ENCODE measurements around the gene SH3PXD2B. TPM values are rescaled to one million over a fixed set of nuclear protein-coding genes. Genes with fewer than 3 reads are reported as not detected.

SH3PXD2B gene
- total and polyA plus RNA-seq, 11 donors = 1.1 to 22.7 (median 6.9) TPM

DNA sequence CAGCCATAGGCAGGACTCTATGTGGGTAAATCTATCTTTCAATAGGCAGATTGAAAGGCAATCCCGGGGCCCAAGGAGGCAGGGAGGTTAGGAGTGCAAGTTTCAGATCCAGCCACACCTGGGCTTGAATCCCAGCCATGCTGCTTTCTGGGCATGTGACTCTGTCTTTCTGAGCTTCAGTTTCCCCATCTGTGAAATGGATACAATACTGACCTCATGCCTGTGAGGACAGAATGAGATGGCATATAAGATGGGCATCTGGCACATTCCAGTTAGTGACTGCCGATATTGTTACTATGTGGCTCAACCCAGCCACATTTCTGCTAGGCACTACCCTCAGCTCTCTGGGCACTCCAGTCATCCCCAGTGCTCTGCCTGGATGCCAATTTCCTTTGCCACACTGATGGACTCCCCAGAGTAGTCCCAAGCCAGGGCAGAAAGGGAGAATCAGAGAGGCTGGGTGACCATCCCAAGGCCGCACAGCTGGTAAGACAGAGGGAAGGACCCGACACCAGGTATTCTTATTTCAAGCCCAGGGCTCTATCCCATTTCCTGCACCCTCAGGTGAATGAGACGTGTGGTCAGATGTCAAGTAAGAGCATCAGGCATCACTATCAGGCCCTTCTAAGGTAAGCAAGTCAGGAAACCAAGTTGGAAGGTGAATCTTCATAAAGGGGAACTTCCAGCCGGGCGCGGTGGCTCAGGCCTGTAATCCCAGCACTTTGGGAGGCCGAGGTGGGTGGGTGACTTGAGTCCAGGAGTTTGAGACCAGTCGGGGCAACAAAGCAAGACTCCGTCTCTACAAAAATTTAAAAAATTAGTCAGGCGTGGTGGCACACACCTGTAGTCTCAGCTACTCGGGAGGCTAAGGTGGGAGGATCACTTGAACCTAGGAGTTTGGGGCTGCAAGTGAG is 38.7 kb downstream of the SH3PXD2B start:
- ATAC-seq = no peak

DNA sequence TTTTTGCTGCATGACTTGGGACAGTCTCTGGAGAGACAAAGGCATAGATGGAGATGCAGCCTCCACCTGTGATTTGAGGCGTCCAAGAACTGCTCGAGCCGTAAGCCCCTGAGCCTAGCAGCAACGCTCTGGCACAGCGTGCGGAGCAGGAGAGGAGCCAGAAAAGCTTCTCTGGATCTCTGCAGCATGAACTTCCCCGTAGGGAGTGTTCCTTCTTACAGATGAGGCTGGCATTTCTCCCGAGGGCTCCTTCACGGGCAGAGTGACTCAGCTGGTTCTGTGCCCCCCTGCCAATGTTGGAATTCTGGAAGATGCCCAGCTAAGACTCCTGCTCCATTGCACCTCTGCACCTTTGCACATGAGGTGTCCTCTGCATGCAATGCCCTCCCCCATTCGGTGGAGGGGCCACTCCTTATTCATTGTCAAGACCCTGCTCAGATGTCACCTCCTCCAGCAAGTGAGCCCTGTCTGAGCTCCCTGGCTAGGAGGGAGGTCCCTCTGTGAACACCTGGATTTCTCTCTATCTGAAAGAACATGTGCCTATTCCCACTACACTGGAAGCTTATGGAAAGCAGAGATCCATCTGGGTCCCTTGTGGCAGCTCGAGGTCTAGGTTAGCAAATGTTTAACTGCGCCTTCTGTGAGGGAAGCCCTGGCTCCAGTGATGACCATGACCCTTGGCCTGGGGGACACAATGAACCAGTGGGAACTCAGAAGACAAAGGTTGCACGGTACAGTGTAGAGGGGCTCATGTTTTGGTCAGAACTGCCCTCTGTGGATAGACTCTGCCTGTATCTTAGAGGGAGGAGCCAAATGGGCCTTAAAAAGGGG is 39.6 kb downstream of the SH3PXD2B start:
- H3K4me1 ChIP-seq = peaks cover 0 to 88% (median 38%) of the 10 kb centered on the region in 12 donors
- WGBS, 4 donors = 64 to 90% (median 81%) methylated on average over 10 to 13 of the region's 13 CpGs
- intact Hi-C loops (cut with DNase I) = no loop called here
- H3K27me3 ChIP-seq = no peaks in the 10 kb centered on the region
- no peaks in the 10 kb centered on the region for H3K9me3 ChIP-seq
- DNase-seq (peak in 2 of 5 donors; percentile 58 to 67), ATAC-seq (no peak)
- H3K4me3 ChIP-seq = no peak overlapping the region
- H3K27ac ChIP-seq = peak overlapping the region in 8 of 12 donors; percentile 11 to 89 (median 72)
- TF ChIP-seq, protein P1, sequence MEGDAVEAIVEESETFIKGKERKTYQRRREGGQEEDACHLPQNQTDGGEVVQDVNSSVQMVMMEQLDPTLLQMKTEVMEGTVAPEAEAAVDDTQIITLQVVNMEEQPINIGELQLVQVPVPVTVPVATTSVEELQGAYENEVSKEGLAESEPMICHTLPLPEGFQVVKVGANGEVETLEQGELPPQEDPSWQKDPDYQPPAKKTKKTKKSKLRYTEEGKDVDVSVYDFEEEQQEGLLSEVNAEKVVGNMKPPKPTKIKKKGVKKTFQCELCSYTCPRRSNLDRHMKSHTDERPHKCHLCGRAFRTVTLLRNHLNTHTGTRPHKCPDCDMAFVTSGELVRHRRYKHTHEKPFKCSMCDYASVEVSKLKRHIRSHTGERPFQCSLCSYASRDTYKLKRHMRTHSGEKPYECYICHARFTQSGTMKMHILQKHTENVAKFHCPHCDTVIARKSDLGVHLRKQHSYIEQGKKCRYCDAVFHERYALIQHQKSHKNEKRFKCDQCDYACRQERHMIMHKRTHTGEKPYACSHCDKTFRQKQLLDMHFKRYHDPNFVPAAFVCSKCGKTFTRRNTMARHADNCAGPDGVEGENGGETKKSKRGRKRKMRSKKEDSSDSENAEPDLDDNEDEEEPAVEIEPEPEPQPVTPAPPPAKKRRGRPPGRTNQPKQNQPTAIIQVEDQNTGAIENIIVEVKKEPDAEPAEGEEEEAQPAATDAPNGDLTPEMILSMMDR (IDR thresholded peaks at IDR 0.05) = no peak
- TF ChIP-seq POLR2A (IDR thresholded peaks at IDR 0.05) = no peak
- H3K36me3 ChIP-seq = no peaks in the 10 kb centered on the region

More for the DNA sequence above, 38.7 kb downstream of the SH3PXD2B start:
- WGBS, 4 donors = 95 to 96% (median 95%) methylated on average over 13 of the region's 13 CpGs
- peak overlapping the region in 5 of 12 donors; percentile 11 to 89 (median 73) for H3K27ac ChIP-seq
- H3K36me3 ChIP-seq = peaks cover 0 to 5% (median 0%) of the 10 kb centered on the region in 9 donors
- no peaks in the 10 kb centered on the region for H3K9me3 ChIP-seq
- no peaks in the 10 kb centered on the region for H3K27me3 ChIP-seq
- no peak overlapping the region for H3K4me3 ChIP-seq
- DNase-seq = no peak
- H3K4me1 ChIP-seq = peaks cover 0 to 89% (median 40%) of the 10 kb centered on the region in 12 donors
- intact Hi-C loops (cut with DNase I) = no loop called here
- TF ChIP-seq, protein P1 (IDR thresholded peaks at IDR 0.05) = no peak
- no peak for TF ChIP-seq POLR2A (IDR thresholded peaks at IDR 0.05)

DNA sequence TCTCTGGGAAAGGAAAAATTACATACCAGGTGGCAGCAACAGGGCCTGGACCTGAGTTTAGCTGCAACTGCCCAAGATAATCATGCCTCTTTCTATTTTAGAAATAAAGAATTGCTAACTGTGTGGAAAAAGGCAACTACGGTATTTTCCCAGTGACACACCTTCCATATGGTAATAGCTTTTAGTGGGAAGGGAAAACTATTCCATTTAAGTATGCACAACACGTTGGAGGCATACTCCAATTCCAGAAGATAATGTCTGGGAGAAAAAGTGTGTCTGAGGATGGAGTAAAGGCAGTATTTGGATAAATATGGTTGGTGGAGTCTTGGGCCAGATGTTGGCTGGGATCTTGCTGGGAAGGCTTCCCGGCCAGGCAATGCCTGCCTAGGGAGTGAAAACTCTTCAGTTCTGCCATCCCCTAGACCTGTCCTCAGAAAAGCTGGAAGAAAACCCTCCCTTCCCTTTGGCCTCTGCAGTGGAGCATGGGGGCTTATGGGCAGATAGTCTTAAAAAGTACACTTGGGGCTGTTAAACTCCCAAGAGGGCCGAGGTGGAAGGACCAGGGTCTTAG is 40.6 kb downstream of the SH3PXD2B start:
- ATAC-seq = no peak

More for the DNA sequence above, 40.6 kb downstream of the SH3PXD2B start:
- no peak for DNase-seq
- intact Hi-C loops (cut with DNase I) = no loop called here
- no peaks in the 10 kb centered on the region for H3K36me3 ChIP-seq
- H3K4me3 ChIP-seq = no peak overlapping the region
- peaks cover 0 to 80% (median 29%) of the 10 kb centered on the region in 12 donors for H3K4me1 ChIP-seq
- no peaks in the 10 kb centered on the region for H3K9me3 ChIP-seq
- no peak for TF ChIP-seq POLR2A (IDR thresholded peaks at IDR 0.05)
- TF ChIP-seq, protein P1 (IDR thresholded peaks at IDR 0.05) = no peak
- WGBS, 4 donors = 80 to 86% (median 86%) methylated on average over 4 of the region's 4 CpGs
- peak overlapping the region; percentile 27 to 89 (median 71) for H3K27ac ChIP-seq
- no peaks in the 10 kb centered on the region for H3K27me3 ChIP-seq
